ENCODE results near the gene NFE2. TPM values are rescaled to one million over a fixed set of nuclear protein-coding genes. Genes with fewer than 3 reads are reported as not detected.
A peak's percentile ranks its signal among the peaks of the same experiment; 100 is the strongest.

Gene NFE2
- total RNA-seq, 4 donors from 2014 or later, result 0.64 to 8.0 (median 1.8) TPM; not detected in 1

GRCh38 chr12:54292931-54293241, 7.9 kb downstream of the NFE2 start:
- H3K4me3 ChIP-seq, result no peak overlapping the region
- H3K9me3 ChIP-seq, result no peaks in the 10 kb centered on the region
- no peak overlapping the region for H3K27ac ChIP-seq
- no peaks in the 10 kb centered on the region for H3K27me3 ChIP-seq
- DNase-seq (no peak), ATAC-seq (no peak)
- H3K4me1 ChIP-seq, result peaks cover 11 to 15% of the 10 kb centered on the region in 2 donors
- in situ Hi-C loops (cut with MboI; ENCODE audit: low sequenced_read_pairs in 4 of 4), result no loop called here
- TF ChIP-seq POLR2A (IDR thresholded peaks at IDR 0.05) (no peak), CTCF (IDR thresholded peaks at IDR 0.05 in 4 of 5, conservative IDR thresholded peaks at IDR 0.05 in 1 of 5) (no peak)
- intact Hi-C loops (cut with DNase I; ENCODE audit: low total_unique reads), result no loop called here
- H3K36me3 ChIP-seq, result peaks cover 0 to 2% of the 10 kb centered on the region in 2 donors

- ATAC-seq (no peak), DNase-seq (no peak)
- no peak overlapping the region for H3K27ac ChIP-seq
- peaks cover 17 to 21% of the 10 kb centered on the region in 2 donors for H3K4me1 ChIP-seq
- H3K27me3 ChIP-seq, result no peaks in the 10 kb centered on the region
- no peak for TF ChIP-seq CTCF (IDR thresholded peaks at IDR 0.05 in 4 of 5, conservative IDR thresholded peaks at IDR 0.05 in 1 of 5)
- no peak for TF ChIP-seq POLR2A (IDR thresholded peaks at IDR 0.05)
- H3K36me3 ChIP-seq, result peaks cover 0 to 8% of the 10 kb centered on the region in 2 donors
- in situ Hi-C loops (cut with MboI; ENCODE audit: low sequenced_read_pairs in 4 of 4) (no loop called here), intact Hi-C loops (cut with DNase I; ENCODE audit: low total_unique reads) (no loop called here)
- H3K9me3 ChIP-seq, result no peaks in the 10 kb centered on the region
- no peak overlapping the region for H3K4me3 ChIP-seq
Measured at GRCh38 chr12:54292083-54292930, 8.5 kb downstream of the NFE2 start.

GRCh38 chr12:54287261-54288157, 13.3 kb downstream of the NFE2 start:
- in situ Hi-C loops (cut with MboI; ENCODE audit: low sequenced_read_pairs in 4 of 4), result no loop called here
- DNase-seq (no peak), ATAC-seq (peak in 1 of 2 donors; percentile 19)
- intact Hi-C loops (cut with DNase I; ENCODE audit: low total_unique reads), result loop anchor here (2.0 to 10.0 kb wide), 2 partner anchors 71 to 1417 kb away; partner anchors contain the start of gene ITGA7
- Histone ChIP-seq H3K27ac (peak overlapping the region; percentile 77 to 87 (median 83)), H3K4me1 (peaks cover 59 to 68% of the 10 kb centered on the region in 2 donors), H3K4me3 (peak overlapping the region in 1 of 4 donors; percentile 0), H3K27me3 (no peaks in the 10 kb centered on the region), H3K9me3 (no peaks in the 10 kb centered on the region), H3K36me3 (peaks cover 0 to 50% of the 10 kb centered on the region in 2 donors)
- TF ChIP-seq POLR2A (IDR thresholded peaks at IDR 0.05), result no peak

- Histone ChIP-seq H3K4me1 (peaks cover 71 to 78% of the 10 kb centered on the region in 2 donors), H3K4me3 (no peak overlapping the region), H3K27ac (peak overlapping the region; percentile 77 to 87 (median 83)), H3K9me3 (no peaks in the 10 kb centered on the region), H3K27me3 (no peaks in the 10 kb centered on the region), H3K36me3 (peaks cover 0 to 61% of the 10 kb centered on the region in 2 donors)
- ATAC-seq (no peak), DNase-seq (no peak)
- TF ChIP-seq CTCF (IDR thresholded peaks at IDR 0.05 in 4 of 5, conservative IDR thresholded peaks at IDR 0.05 in 1 of 5) (no peak), POLR2A (IDR thresholded peaks at IDR 0.05) (no peak)
- in situ Hi-C loops (cut with MboI; ENCODE audit: low sequenced_read_pairs in 4 of 4) (no loop called here), intact Hi-C loops (cut with DNase I; ENCODE audit: low total_unique reads) (loop anchor here (10.0 kb wide), 1 partner anchor 1418 kb away; the partner anchor contains the start of gene ITGA7)
Measured at GRCh38 chr12:54286042-54287030, 14.5 kb downstream of the NFE2 start.
